Measurements from ENCODE around the gene ELF1.
"Not testable (repeated sequence)": the region's sequence is repeated elsewhere in the genome, so short reads cannot be mapped to it uniquely, and the experiment has no call there.

The ELF1 gene

GRCh38 chr13:41040584-41041334, 21.6 kb upstream of the ELF1 start:
- DNase-seq (ENCODE audit: low spot score): no peak

GRCh38 chr13:41039746-41040145, 20.6 kb upstream of the ELF1 start:
- no peak for DNase-seq (ENCODE audit: low spot score)

- DNase-seq (ENCODE audit: low spot score): not testable (repeated sequence)
Observed at GRCh38 chr13:41036557-41036956, 17.4 kb upstream of the ELF1 start.

- no peak for DNase-seq (ENCODE audit: low spot score)
Observed at GRCh38 chr13:41034881-41035280, 15.8 kb upstream of the ELF1 start.

GRCh38 chr13:41034382-41034781, 15.3 kb upstream of the ELF1 start:
- no peak for DNase-seq (ENCODE audit: low spot score)

- no peak for DNase-seq (ENCODE audit: low spot score)
Observed at GRCh38 chr13:41032691-41033376, 13.7 kb upstream of the ELF1 start.

GRCh38 chr13:41029629-41030028, 10.5 kb upstream of the ELF1 start:
- DNase-seq (ENCODE audit: low spot score): no peak

GRCh38 chr13:41028051-41028450, 8.9 kb upstream of the ELF1 start:
- no peak for DNase-seq (ENCODE audit: low spot score)

- no peak for DNase-seq (ENCODE audit: low spot score)
Observed at GRCh38 chr13:41026788-41027187, 7.7 kb upstream of the ELF1 start.

- DNase-seq (ENCODE audit: low spot score): no peak
Observed at GRCh38 chr13:41025518-41025917, 6.4 kb upstream of the ELF1 start.

- DNase-seq (ENCODE audit: low spot score): peak; percentile 45
Observed at GRCh38 chr13:41019578-41020347, 647 bp upstream of the ELF1 start.

GRCh38 chr13:41018602-41018948, 541 bp downstream of the ELF1 start:
- DNase-seq (ENCODE audit: low spot score): no peak

- DNase-seq (ENCODE audit: low spot score): peak; percentile 65
Observed at GRCh38 chr13:41017817-41018601, 1.1 kb downstream of the ELF1 start.

GRCh38 chr13:41017159-41017558, 2.0 kb downstream of the ELF1 start:
- peak; percentile 77 for DNase-seq (ENCODE audit: low spot score)

GRCh38 chr13:41015920-41016319, 3.2 kb downstream of the ELF1 start:
- no peak for DNase-seq (ENCODE audit: low spot score)

- peak; percentile 10 for DNase-seq (ENCODE audit: low spot score)
Observed at GRCh38 chr13:41013835-41014234, 5.3 kb downstream of the ELF1 start.

- peak; percentile 36 for DNase-seq (ENCODE audit: low spot score)
Observed at GRCh38 chr13:41012536-41012935, 6.6 kb downstream of the ELF1 start.

- peak; percentile 29 for DNase-seq (ENCODE audit: low spot score)
Observed at GRCh38 chr13:41011382-41011956, 7.6 kb downstream of the ELF1 start.

- peak; percentile 60 for DNase-seq (ENCODE audit: low spot score)
Observed at GRCh38 chr13:41008349-41008980, 10.7 kb downstream of the ELF1 start.

GRCh38 chr13:41007744-41008128, 11.4 kb downstream of the ELF1 start:
- DNase-seq (ENCODE audit: low spot score): peak; percentile 53
